ENCODE data around the gene TRIM34. TPM values are rescaled to one million over a fixed set of nuclear protein-coding genes. Genes with fewer than 3 reads are reported as not detected.

TRIM34 gene
- total RNA-seq, 4 donors from 2014 or later = 1.5 to 9.8 (median 7.1) TPM

DNA sequence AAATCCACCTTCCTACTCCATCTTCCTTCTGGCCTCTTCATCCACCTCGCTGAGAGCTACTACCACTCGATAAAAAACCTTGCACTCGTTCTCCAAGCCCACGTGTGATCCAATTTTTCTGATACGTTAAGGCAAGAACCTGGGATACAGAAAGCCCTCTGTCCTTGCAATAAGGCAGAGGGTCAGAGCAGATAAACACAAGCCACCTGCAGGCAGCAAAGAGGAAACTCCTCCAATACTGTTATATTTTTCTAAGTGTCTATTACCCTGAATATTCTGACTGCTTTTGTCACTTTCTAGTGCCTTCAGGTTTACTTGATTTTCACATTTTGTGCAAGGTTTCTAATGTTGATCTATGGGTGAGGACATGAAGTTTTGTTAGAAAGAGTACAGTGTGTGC, 33.5 kb downstream of the TRIM34 start:
- H3K36me3 ChIP-seq = no peaks in the 10 kb centered on the region
- no peak overlapping the region for H3K27ac ChIP-seq
- intact Hi-C loops (cut with DNase I; ENCODE audit: low total_unique reads) (no loop called here), in situ Hi-C loops (cut with MboI; ENCODE audit: low pct_ligation_motif_present in 1 of 4, low pct_unique_long_range_greater_than_20kb in 1 of 4, low sequenced_read_pairs in 3 of 4) (no loop called here)
- DNase-seq = no peak
- H3K4me1 ChIP-seq = no peaks in the 10 kb centered on the region
- 93% methylated on average over 5 of the region's 5 CpGs for WGBS, 2 donors (ENCODE audit: low coverage in 1 of 2)
- peaks cover 0 to 4% of the 10 kb centered on the region in 2 donors for H3K9me3 ChIP-seq
- no peak overlapping the region for H3K4me3 ChIP-seq
- H3K27me3 ChIP-seq = no peaks in the 10 kb centered on the region
- TF ChIP-seq EP300 (IDR thresholded peaks at IDR 0.05; ENCODE audit: low read depth) = no peak
- TF ChIP-seq, protein P1, sequence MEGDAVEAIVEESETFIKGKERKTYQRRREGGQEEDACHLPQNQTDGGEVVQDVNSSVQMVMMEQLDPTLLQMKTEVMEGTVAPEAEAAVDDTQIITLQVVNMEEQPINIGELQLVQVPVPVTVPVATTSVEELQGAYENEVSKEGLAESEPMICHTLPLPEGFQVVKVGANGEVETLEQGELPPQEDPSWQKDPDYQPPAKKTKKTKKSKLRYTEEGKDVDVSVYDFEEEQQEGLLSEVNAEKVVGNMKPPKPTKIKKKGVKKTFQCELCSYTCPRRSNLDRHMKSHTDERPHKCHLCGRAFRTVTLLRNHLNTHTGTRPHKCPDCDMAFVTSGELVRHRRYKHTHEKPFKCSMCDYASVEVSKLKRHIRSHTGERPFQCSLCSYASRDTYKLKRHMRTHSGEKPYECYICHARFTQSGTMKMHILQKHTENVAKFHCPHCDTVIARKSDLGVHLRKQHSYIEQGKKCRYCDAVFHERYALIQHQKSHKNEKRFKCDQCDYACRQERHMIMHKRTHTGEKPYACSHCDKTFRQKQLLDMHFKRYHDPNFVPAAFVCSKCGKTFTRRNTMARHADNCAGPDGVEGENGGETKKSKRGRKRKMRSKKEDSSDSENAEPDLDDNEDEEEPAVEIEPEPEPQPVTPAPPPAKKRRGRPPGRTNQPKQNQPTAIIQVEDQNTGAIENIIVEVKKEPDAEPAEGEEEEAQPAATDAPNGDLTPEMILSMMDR (IDR thresholded peaks at IDR 0.05) = no peak
- no peak for TF ChIP-seq POLR2A (IDR thresholded peaks at IDR 0.05)
- no peak for TF ChIP-seq POLR2AphosphoS5 (IDR thresholded peaks at IDR 0.05)

DNA sequence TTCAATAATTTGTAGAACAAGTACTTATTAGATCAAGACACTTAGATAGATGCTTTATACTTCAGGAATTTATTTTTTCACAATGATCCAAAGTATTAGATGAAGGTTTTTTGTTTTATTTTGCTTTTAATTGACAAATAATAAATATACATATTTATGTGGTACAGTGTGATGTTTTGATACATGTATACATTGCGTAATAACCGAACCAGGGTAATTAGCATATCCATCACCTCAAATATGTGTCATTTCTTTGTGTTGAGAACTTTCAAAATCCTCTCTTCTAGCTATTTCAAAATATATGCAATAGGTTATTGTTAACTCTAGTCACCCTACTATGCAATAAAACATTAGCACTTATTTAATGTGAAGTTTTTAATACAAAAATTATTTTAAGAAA, 38.7 kb downstream of the TRIM34 start:
- Histone ChIP-seq H3K27me3 (no peaks in the 10 kb centered on the region), H3K4me1 (no peaks in the 10 kb centered on the region), H3K36me3 (peaks cover 0 to 27% (median 5%) of the 10 kb centered on the region in 4 donors), H3K4me3 (no peak overlapping the region), H3K27ac (no peak overlapping the region), H3K9me3 (no peaks in the 10 kb centered on the region)
- in situ Hi-C loops (cut with MboI; ENCODE audit: low pct_ligation_motif_present in 1 of 4, low pct_unique_long_range_greater_than_20kb in 1 of 4, low sequenced_read_pairs in 3 of 4) (no loop called here), intact Hi-C loops (cut with DNase I; ENCODE audit: low total_unique reads) (no loop called here)
- 92 to 96% methylated on average over 2 of the region's 2 CpGs for WGBS, 2 donors (ENCODE audit: low coverage in 1 of 2)
- TF ChIP-seq POLR2A (IDR thresholded peaks at IDR 0.05) = no peak
- no peak for TF ChIP-seq EP300 (IDR thresholded peaks at IDR 0.05; ENCODE audit: low read depth)
- TF ChIP-seq, protein P1 (IDR thresholded peaks at IDR 0.05) = no peak
- TF ChIP-seq POLR2AphosphoS5 (IDR thresholded peaks at IDR 0.05) = no peak
- DNase-seq = no peak

DNA sequence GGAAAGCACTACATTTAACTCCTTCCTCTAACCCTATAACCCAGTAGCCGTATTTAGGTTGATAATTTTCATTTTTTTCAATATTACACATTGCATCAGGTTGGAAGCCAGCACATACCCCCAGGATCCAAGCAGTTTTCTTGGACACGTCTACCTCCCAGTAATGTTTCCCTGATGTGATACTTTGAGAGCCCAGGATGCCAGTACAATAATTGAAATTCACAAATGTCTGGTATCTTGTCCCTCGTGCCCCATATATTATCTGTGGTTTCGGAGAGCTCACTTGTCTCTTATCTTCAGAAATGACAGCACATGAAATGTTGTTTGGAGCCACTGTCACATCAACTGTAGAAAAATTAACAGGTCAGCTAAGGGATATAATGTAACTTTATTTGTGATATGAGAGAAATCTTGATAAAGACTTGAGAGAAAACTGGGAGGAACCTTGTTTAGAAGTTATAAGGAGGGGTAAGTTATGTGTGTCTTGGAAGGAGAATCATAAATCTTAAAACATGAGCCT, 40.3 kb downstream of the TRIM34 start:
- DNase-seq = no peak
- Histone ChIP-seq H3K27me3 (no peaks in the 10 kb centered on the region), H3K27ac (no peak overlapping the region), H3K36me3 (peaks cover 0 to 38% (median 5%) of the 10 kb centered on the region in 4 donors), H3K4me1 (no peaks in the 10 kb centered on the region), H3K4me3 (no peak overlapping the region), H3K9me3 (no peaks in the 10 kb centered on the region)
- WGBS, 2 donors (ENCODE audit: low coverage in 1 of 2) = 95 to 100% methylated on average over 2 to 4 of the region's 4 CpGs
- TF ChIP-seq, protein P1 (IDR thresholded peaks at IDR 0.05) = no peak
- TF ChIP-seq EP300 (IDR thresholded peaks at IDR 0.05; ENCODE audit: low read depth) (no peak), POLR2A (IDR thresholded peaks at IDR 0.05) (no peak)
- in situ Hi-C loops (cut with MboI; ENCODE audit: low pct_ligation_motif_present in 1 of 4, low pct_unique_long_range_greater_than_20kb in 1 of 4, low sequenced_read_pairs in 3 of 4) (no loop called here), intact Hi-C loops (cut with DNase I; ENCODE audit: low total_unique reads) (no loop called here)

DNA sequence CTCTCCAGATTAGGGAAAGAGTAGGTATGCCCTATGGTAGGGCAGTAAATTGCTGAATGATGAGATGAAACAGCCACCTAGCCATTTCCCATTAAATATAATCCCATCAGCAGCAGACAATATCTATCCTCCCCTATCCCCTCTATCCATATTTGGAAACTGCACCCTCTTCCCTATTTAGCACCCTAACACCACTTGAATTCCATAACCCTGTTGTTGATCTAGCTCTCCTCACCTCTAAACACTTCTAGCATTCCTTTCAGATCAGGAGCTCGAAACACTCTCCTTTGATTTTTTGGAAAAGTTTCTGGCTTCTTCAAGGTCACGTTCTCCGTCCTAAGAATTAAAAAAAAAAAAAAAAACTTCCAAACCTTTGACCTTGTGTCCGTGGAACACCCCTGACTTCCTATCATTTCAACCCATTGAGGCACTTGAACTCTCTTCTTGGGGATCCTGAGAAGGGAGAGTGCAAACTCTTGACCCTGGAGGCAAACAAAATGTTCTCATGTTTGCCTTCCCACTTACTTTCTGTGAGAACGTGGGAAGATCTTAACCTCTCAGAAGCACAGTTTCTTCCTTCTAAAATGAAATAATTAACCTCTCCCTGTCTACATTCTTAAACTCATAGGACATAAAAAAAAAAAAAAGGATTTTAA, 41.1 kb downstream of the TRIM34 start:
- Histone ChIP-seq H3K9me3 (no peaks in the 10 kb centered on the region), H3K27ac (no peak overlapping the region), H3K4me3 (no peak overlapping the region), H3K4me1 (no peaks in the 10 kb centered on the region), H3K27me3 (no peaks in the 10 kb centered on the region), H3K36me3 (peaks cover 0 to 38% (median 5%) of the 10 kb centered on the region in 4 donors)
- TF ChIP-seq, protein P1 (IDR thresholded peaks at IDR 0.05) = no peak
- TF ChIP-seq POLR2AphosphoS5 (IDR thresholded peaks at IDR 0.05) (no peak), EP300 (IDR thresholded peaks at IDR 0.05; ENCODE audit: low read depth) (no peak), POLR2A (IDR thresholded peaks at IDR 0.05) (no peak)
- no peak for DNase-seq
- WGBS, 2 donors (ENCODE audit: low coverage in 1 of 2) = 76 to 77% methylated on average over 5 of the region's 5 CpGs
- intact Hi-C loops (cut with DNase I; ENCODE audit: low total_unique reads) = no loop called here
- in situ Hi-C loops (cut with MboI; ENCODE audit: low pct_ligation_motif_present in 1 of 4, low pct_unique_long_range_greater_than_20kb in 1 of 4, low sequenced_read_pairs in 3 of 4) = no loop called here

Measured in transverse colon (tissue), 4 donors.